Measurements from ENCODE around the gene PTCD2. TPM values are rescaled to one million over a fixed set of nuclear protein-coding genes. Genes with fewer than 3 reads are reported as not detected.

The PTCD2 gene
- total and polyA plus RNA-seq, 9 donors, result 3.3 to 12.9 (median 7.7) TPM

DNA sequence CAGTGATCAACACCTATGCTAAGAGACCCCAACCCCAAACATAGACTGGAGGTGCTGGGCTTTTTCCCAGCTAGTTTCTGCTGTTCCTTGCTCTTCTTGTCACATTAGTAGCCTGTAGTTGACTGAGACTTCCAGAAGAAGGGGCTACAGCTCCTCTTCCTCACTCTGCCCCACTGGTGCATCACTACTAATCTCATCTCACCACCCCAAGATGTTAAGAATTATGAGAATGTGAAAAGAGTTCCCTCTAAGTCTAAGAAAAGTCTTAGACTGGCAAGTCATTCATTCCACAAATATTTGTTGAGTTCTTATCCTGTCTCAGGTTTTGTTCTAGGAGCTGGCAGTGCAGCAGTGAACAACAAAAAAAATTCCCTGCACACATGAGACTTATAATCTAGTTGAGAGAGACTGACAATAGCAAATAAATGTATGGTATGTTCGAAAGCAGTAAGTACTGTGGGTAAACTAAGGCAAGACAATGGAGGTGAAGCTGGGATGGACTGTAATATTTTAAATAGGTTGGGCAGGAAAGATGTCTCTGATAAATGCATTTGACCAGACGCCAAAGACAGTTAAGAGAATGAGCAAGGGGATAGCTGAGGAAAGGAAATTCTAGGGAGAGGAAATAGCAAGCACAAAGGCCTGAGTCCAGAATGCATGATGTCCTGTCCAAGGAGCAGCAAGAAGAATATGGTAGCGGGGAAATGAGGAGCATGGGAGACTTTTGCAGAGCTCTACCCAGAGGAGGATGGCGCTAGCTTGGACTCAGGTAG is 92.3 kb downstream of the PTCD2 start:
- TF ChIP-seq, protein P1, sequence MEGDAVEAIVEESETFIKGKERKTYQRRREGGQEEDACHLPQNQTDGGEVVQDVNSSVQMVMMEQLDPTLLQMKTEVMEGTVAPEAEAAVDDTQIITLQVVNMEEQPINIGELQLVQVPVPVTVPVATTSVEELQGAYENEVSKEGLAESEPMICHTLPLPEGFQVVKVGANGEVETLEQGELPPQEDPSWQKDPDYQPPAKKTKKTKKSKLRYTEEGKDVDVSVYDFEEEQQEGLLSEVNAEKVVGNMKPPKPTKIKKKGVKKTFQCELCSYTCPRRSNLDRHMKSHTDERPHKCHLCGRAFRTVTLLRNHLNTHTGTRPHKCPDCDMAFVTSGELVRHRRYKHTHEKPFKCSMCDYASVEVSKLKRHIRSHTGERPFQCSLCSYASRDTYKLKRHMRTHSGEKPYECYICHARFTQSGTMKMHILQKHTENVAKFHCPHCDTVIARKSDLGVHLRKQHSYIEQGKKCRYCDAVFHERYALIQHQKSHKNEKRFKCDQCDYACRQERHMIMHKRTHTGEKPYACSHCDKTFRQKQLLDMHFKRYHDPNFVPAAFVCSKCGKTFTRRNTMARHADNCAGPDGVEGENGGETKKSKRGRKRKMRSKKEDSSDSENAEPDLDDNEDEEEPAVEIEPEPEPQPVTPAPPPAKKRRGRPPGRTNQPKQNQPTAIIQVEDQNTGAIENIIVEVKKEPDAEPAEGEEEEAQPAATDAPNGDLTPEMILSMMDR (IDR thresholded peaks at IDR 0.05), result no peak
- TF ChIP-seq POLR2A (IDR thresholded peaks at IDR 0.05), result no peak
- no peak for TF ChIP-seq EP300 (IDR thresholded peaks at IDR 0.05)
- intact Hi-C loops (cut with DNase I), result no loop called here
- H3K9me3 ChIP-seq, result no peaks in the 10 kb centered on the region
- no peak overlapping the region for H3K27ac ChIP-seq
- no peak for DNase-seq
- WGBS, 3 donors, result 70 to 82% (median 81%) methylated on average over 4 of the region's 4 CpGs
- no peaks in the 10 kb centered on the region for H3K27me3 ChIP-seq
- H3K36me3 ChIP-seq, result no peaks in the 10 kb centered on the region
- no peaks in the 10 kb centered on the region for H3K4me1 ChIP-seq (ENCODE audit: insufficient read depth)
- no peak overlapping the region for H3K4me3 ChIP-seq

DNA sequence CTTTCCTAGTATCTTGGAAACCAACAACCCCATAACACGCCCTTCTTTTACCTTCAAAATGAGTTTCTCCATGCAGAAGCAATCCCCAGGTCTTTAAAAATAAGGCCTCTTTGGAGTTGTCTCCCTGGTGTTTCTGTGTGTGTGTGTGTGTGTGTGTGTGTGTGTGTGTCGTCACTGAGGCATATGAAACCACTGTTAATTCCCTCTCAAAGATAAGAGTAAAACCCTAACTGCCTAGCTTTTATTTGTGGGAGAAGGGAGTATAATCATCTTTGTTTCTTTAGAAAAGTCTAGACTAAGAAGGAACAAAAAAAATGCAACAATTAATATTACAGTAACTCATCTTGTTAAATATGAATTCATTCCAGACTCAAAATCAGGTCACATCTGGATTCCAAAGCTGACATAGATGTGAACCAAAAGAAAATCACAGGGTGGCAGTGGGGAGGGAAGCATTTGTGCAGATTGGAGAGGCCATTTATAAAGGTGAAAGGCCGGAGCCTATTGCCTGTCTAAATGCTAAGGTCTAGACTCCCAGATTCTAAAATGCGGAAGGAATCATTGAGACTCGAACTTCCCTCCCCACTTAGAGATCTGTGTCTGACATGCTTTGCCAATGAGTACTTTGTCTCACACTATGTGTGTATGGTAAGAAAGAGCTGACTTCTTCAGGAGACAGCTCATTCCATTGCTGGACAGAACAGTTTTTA is 95.6 kb downstream of the PTCD2 start:
- DNase-seq, result no peak
- Histone ChIP-seq H3K27me3 (no peaks in the 10 kb centered on the region), H3K9me3 (no peaks in the 10 kb centered on the region), H3K4me3 (no peak overlapping the region), H3K27ac (no peak overlapping the region), H3K4me1 (ENCODE audit: insufficient read depth) (no peaks in the 10 kb centered on the region), H3K36me3 (no peaks in the 10 kb centered on the region)
- TF ChIP-seq, protein P1 (IDR thresholded peaks at IDR 0.05), result no peak
- TF ChIP-seq EP300 (IDR thresholded peaks at IDR 0.05), result no peak
- TF ChIP-seq POLR2A (IDR thresholded peaks at IDR 0.05), result no peak
- intact Hi-C loops (cut with DNase I), result no loop called here
- 81 to 90% (median 89%) methylated on average over 5 of the region's 5 CpGs for WGBS, 3 donors

DNA sequence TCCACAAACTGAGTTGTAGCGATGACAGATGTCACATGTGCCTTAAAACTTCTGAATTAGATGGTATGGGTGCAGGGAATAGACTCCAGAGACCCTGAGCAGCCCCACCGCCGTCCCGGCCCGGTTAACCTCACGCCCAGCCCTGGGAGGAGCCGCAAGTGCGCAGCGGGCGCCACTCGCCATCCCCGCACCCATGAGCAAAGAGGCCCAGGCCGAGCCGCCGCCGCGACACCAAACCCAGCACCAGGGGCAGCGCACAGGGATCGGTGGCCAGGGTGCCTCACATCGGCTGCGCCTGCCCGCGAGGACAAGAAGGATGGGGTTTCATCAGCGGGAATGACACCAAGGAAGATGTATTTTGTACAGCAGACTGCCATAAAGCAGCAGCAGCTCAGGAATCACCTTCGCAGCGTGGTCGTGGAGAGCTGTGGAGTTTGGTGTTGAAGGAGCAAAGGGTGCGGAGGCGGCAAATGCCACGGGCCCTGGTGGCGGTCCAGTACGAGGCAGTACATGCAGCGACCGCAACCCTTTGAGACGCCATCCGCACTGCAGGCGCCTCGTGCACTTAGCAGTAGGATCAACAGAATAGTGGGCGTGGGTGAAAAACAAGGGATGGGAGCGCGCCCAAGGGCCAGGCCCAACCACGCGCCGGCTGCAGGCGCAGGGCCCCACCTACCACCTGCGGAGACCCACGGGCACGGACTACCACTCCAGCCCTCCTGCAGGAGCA is 97.3 kb downstream of the PTCD2 start:
- no peak overlapping the region for H3K4me3 ChIP-seq
- intact Hi-C loops (cut with DNase I), result no loop called here
- H3K4me1 ChIP-seq (ENCODE audit: insufficient read depth), result no peaks in the 10 kb centered on the region
- no peaks in the 10 kb centered on the region for H3K27me3 ChIP-seq
- WGBS, 3 donors, result 93 to 95% (median 94%) methylated on average over 44 to 48 of the region's 48 CpGs
- no peaks in the 10 kb centered on the region for H3K9me3 ChIP-seq
- no peak overlapping the region for H3K27ac ChIP-seq
- no peaks in the 10 kb centered on the region for H3K36me3 ChIP-seq
- TF ChIP-seq POLR2A (IDR thresholded peaks at IDR 0.05), result no peak
- TF ChIP-seq, protein P1 (IDR thresholded peaks at IDR 0.05), result no peak
- no peak for TF ChIP-seq EP300 (IDR thresholded peaks at IDR 0.05)
- DNase-seq, result no peak

Small RNAs within 50 kb of the gene (small RNA-seq; reads per million reads assigned to genes)
- gene RN7SL153P, result not detected

Other genes starting within 250 kb of the PTCD2 start
- gene MAP1B, start 212.9 kb upstream of the PTCD2 start, total RNA-seq, result 100 to 1,000 TPM in 2 of 7 donors, 10 to 100 TPM in 5; 29.7 to 126 (median 61.6) TPM
- gene MAP1B, start 212.9 kb upstream of the PTCD2 start, polyA plus RNA-seq, result 10 to 100 TPM in 1 of 2 donors, 1 to 10 TPM in 1; 4.4 to 23.7 TPM
- gene MRPS27, start 133 bp upstream of the PTCD2 start, total RNA-seq, result 10 to 100 TPM; 48.5 to 66.9 (median 57.9) TPM
- gene MRPS27, start 133 bp upstream of the PTCD2 start, polyA plus RNA-seq, result 100 to 1,000 TPM in 1 of 2 donors, 10 to 100 TPM in 1; 33.4 to 108 TPM
- gene ZNF366, start 187.0 kb downstream of the PTCD2 start, total RNA-seq, result 1 to 10 TPM in 5 of 7 donors, under 1 TPM in 2; 0.83 to 3.5 (median 1.6) TPM
- gene ZNF366, start 187.0 kb downstream of the PTCD2 start, polyA plus RNA-seq, result 1 to 10 TPM; 1.4 to 3.1 TPM